GM13976 (cell line): Measurements from ENCODE around the gene TNP2.

Experiments
- DNase-seq: peaks from one replicate; pipeline ENCODE4 v3.0.0; 2012; ENCODE audit warnings: low spot score
- in situ Hi-C: fragments of 300-500 bp; cut with MboI; formaldehyde crosslinking; loops from one replicate; pipeline ENCODE4 v1.12.0; 2022; ENCODE audit warnings: low sequenced_read_pairs, mixed read lengths, inconsistent platforms; ENCODE audit not compliant: unreplicated experiment
- TF ChIP-seq, protein P1 (sequence below): IDR thresholded peaks from 2 replicates; pipeline ENCODE4 v1.5.1; 2012; ENCODE audit warnings: borderline replicate concordance, mild to moderate bottlenecking; ENCODE audit not compliant: insufficient read depth; ENCODE audit errors: extremely low read depth, missing control alignments, control extremely low read depth

The TNP2 gene

DNA sequence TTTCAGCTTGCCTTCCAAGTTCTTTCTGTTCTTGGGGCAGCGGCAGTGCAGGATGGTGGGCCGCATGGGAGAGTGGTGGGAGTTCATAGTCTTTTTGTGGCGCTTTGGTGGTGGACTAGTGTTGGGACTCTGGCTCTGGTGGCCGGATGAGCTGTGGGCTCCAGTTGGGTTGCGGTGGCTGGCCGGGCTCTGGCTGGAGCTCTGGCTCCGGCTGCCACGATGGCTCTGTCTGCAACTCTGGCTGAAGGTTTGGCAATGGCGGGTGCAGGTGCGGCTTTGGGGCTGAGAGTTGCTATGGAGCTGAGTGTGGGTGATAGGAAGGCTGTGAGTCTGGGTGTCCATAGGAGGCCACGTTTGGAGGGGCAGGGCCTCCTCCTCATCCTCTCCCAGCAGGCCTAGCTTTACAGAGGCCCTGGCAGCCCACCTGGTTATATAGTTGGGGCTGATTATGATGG is at the start of gene TNP2:
TNP2 (minus strand) TSS at position 405 of the 455 bp plus-strand sequence; CDS start at position 342, 63 bp downstream.
- TF ChIP-seq, protein P1, sequence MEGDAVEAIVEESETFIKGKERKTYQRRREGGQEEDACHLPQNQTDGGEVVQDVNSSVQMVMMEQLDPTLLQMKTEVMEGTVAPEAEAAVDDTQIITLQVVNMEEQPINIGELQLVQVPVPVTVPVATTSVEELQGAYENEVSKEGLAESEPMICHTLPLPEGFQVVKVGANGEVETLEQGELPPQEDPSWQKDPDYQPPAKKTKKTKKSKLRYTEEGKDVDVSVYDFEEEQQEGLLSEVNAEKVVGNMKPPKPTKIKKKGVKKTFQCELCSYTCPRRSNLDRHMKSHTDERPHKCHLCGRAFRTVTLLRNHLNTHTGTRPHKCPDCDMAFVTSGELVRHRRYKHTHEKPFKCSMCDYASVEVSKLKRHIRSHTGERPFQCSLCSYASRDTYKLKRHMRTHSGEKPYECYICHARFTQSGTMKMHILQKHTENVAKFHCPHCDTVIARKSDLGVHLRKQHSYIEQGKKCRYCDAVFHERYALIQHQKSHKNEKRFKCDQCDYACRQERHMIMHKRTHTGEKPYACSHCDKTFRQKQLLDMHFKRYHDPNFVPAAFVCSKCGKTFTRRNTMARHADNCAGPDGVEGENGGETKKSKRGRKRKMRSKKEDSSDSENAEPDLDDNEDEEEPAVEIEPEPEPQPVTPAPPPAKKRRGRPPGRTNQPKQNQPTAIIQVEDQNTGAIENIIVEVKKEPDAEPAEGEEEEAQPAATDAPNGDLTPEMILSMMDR: no peak
- in situ Hi-C loops: no loop called here

DNA sequence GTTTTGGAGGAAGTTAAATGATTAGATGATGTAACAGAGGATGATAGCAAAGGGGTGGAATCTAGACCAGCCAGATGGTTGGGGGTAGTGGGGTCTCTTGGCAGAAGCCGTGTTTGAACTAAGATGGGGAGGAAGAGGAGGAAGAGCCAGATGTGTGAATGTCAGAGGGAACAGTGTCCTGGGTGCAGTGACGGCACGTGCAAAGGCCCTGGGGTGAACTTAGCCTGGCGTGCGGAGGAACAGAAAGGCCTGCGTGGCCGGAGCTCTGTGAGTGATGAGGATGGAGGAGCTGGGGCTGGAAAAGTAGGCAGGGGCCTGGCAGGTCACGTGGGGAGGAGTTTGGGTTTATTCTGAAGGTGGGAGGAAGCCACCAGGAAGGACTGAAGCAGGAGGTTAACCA is 49.7 kb upstream of the TNP2 start:
- in situ Hi-C loops: no loop called here
- no peak for DNase-seq
- TF ChIP-seq, protein P1: no peak

More for the DNA sequence above, at the start of gene TNP2:
- no peak for DNase-seq

DNA sequence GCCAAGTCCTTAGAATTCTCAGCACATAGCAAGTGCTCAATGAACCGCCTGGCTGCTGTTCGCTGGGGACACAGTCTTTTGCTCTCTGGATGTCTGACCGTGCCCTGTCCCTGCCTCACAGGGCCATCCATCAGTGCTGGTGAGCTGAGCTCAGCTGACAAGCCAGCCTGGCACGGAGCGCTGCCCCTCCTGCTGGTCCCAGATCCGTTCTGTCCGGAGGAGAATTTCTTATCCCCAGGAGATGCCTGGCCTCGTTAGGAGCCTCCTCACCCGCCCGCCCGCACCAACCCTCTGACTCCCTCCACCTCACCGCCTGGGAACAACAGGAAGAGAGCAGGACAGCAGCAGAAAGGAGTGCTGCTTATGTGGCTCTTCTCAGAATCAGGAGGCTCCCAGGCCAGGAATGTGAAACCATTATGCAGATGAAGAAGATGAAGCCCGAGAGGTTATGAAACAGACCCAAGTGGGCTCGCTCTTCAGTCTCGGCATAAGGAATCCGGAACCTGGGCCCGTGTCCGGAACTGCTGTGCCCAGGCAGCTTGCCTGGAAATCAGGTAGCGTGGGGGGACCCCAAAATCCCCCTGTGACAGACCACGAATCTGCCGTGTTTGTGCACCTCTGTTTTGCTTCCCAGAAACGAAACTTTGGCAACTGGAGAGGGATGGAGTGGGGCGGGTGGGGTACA is 47.3 kb upstream of the TNP2 start:
- no peak for DNase-seq
- in situ Hi-C loops: no loop called here
- TF ChIP-seq, protein P1: no peak

DNA sequence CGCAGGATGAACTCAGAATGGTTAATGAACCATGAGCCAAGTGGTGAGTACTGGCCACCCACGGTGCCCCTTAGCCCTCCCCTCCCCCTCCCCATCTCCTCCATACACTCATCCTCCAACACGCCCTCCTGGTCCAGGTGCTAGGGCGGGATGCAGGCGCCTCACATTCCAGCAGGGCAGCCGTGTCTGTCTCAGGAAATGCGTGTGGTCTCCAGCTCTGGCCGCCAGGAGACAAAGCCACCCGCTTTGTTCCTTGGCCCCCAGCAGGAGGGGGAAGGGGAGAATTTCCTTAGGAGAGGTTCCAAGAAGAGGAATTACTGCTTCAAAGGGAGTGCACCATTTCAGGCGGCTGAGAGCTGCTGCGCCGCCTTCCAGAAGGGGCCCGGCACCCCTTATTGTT is 46.4 kb upstream of the TNP2 start:
- in situ Hi-C loops: no loop called here
- DNase-seq: no peak
- TF ChIP-seq, protein P1: no peak

DNA sequence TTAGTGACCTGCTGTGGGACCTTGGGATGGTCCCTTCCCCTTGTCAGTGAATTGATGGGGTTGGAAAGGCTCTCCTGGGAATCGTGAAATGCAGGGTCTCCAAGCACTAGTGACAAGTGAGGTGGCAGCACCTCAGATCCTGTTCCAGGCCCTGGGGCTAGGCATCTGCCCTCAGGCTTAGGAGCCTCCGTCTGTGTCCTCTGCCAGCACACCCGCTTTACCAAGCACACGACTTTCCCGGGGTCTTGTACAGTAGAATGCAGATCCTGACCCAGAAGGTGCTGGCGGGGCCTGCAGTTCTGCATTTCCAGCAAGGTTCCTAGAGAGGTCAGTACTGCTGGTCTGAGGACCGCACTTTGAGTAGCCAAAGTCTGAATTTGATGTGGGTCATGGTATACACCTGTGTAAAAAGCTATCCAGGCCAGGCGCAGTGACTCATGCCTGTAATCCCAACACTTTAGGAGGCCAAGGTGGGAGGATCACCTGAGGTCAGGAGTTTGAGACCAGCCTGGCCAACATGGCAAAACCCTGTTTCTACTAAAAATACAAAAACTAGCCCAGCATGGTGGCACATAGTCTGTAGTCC is 45.3 kb upstream of the TNP2 start:
- no peak for DNase-seq
- TF ChIP-seq, protein P1: no peak
- in situ Hi-C loops: no loop called here

DNA sequence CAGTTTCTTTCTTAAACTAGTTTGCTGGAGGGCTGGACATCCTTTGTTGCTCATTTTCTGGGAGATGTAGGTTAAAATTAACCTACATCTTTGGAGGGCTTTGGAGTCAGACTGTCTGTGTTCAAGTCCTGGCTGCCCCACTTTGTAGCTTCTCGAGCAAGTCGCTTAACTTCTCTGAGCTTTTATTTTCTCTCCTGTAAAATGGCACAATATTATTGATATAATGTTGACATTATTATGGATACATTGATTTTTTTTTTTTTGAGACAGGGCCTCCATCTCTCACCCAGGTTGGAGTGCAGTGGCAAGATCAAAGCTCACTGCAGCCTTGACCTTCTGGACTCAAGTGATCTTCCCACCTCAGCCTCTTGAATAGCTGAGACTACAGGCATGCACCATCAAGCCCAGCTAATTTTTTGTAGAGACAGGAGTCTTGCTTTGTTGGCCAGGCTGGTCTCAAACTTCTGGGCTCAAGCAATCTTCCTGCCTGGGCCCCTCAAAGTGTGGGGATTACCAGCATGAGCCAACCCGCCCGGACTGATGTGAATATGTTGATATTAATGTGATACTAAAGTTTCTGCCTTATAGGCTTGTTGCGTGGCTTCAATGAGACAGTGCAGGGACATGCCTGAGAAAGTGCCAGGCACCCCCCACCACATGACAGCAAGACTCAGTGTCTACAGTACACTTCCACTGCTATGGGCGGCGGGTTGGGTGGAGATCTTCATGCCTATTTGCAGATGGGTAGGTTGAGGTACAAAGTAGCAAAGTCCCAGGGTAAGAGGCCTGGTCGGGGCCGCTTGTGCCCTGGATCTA is 44.6 kb upstream of the TNP2 start:
- no peak for DNase-seq
- TF ChIP-seq, protein P1: no peak
- in situ Hi-C loops: no loop called here
